GM12875 (cell line): ENCODE data around the gene DOCK1.

Experiments
- H3K4me3 ChIP-seq: one replicate; pipeline ENCODE4 v1.5.1; 2011; ENCODE audit warnings: low read depth, low read length, control low read depth
- TF ChIP-seq, protein P1 (sequence below): IDR thresholded peaks from 2 replicates; pipeline ENCODE4 v1.5.1; 2011; ENCODE audit warnings: low read depth, mild to moderate bottlenecking, control low read depth, inconsistent platforms, low read length, moderate library complexity, borderline replicate concordance; ENCODE audit not compliant: insufficient read depth

Gene DOCK1

DNA sequence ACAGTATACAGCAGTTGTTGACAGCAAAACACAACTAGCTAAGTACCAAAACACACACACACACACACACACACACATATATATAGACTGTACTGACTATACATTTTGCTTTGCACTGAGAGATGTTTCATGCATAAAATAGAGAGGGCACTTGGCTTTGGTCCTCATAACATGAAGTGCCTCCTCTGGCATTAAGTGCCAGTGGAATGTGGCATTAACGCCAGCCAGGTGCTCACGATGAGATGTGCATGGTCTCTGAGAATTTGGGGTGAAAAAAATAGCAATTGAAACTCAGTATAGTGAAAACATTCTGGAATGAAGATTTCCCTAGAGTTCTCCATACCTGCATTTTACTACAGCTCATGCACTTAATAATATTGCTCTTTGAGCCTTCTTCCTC, 361.2 kb downstream of the DOCK1 start:
- TF ChIP-seq, protein P1, sequence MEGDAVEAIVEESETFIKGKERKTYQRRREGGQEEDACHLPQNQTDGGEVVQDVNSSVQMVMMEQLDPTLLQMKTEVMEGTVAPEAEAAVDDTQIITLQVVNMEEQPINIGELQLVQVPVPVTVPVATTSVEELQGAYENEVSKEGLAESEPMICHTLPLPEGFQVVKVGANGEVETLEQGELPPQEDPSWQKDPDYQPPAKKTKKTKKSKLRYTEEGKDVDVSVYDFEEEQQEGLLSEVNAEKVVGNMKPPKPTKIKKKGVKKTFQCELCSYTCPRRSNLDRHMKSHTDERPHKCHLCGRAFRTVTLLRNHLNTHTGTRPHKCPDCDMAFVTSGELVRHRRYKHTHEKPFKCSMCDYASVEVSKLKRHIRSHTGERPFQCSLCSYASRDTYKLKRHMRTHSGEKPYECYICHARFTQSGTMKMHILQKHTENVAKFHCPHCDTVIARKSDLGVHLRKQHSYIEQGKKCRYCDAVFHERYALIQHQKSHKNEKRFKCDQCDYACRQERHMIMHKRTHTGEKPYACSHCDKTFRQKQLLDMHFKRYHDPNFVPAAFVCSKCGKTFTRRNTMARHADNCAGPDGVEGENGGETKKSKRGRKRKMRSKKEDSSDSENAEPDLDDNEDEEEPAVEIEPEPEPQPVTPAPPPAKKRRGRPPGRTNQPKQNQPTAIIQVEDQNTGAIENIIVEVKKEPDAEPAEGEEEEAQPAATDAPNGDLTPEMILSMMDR: no peak
- no peak overlapping the region for H3K4me3 ChIP-seq

DNA sequence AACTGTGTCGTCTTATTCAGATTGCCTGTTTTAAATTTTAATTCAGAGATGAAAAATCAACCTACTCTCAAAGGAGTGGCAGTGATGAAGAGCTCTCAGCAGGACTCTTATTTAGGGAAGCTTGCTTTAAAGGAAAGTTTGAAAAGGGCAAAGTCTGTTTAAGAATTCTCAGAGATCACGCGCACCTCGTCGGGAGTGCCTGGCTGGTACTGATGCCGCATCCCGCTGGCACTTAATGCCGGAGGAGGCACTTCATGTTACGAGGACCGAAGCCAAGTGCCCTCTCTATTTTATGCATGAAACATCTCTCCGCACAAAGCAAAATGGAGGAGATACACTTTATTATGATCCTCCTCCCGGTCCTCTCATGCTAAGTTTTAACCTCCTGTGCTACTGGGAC, 362.2 kb downstream of the DOCK1 start:
- TF ChIP-seq, protein P1: no peak
- no peak overlapping the region for H3K4me3 ChIP-seq

DNA sequence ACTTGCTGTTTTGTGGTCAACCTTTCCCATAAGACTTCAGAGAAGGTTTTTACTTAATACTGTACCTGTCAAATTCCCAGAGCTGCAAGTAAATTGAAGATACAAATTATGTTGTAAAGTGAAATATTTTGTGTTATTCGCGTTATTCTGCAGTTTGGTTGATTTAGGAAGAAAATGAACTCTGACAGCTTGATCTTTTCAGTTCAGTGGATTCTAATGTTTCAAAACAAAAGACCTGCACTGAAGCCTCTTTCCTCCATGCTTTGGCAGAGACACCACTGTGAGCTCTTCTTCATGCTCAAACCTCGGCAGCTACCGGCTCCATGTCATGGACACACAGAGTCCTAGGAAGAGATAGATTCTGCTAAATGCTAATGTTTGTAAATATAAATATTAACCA, 366.8 kb downstream of the DOCK1 start:
- H3K4me3 ChIP-seq: no peak overlapping the region
- TF ChIP-seq, protein P1: no peak

DNA sequence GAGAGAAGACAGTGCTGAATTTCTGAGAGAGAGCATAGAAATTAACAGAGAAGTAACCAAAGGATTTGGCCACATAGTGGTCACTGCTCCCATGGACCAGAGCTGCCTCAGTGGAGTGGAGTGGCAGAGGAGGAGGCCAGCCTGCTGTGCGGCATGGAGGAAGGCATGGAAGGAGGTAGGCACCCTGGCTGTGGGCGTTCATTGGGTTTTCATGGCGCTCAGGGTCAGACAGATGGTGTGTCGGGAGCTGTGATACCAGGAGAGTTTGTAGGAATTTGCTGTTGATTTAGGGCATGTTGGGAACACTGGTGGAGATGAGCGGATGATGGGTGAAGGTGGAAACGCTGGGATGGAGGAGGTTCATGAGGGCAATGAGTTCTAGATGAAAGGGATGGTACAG, 370.0 kb downstream of the DOCK1 start:
- no peak overlapping the region for H3K4me3 ChIP-seq
- TF ChIP-seq, protein P1: no peak

DNA sequence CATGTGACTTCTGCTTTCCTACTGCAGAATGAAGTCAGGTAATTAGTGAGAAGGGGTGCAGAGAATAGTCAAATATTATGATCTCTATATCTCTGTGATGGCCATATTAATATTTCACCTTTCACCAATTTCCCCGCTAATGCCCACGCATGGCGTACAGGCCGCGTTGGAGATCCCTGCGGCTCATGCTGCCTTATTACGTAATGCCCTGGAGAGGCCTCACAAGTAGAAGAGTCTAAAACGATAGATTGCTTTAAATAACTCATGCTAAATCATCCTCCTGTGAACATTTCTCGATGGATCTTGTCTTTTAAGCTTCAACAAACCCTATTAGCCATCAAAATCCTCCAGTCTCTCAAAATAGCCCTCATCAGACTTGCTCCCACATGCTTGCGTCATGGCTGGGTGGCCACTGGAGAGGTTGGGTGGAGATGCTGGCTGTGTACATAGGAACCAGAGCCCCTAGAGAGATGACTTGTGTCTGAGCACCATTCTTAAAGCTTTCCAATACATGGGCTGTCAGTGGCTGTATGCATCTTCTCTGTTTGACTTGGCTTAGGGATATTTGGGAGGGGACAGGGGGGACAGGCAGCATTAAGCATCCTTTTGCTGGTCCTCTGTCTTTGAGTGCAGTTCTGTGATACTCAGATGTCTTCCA, 370.7 kb downstream of the DOCK1 start:
- no peak overlapping the region for H3K4me3 ChIP-seq
- TF ChIP-seq, protein P1: no peak

DNA sequence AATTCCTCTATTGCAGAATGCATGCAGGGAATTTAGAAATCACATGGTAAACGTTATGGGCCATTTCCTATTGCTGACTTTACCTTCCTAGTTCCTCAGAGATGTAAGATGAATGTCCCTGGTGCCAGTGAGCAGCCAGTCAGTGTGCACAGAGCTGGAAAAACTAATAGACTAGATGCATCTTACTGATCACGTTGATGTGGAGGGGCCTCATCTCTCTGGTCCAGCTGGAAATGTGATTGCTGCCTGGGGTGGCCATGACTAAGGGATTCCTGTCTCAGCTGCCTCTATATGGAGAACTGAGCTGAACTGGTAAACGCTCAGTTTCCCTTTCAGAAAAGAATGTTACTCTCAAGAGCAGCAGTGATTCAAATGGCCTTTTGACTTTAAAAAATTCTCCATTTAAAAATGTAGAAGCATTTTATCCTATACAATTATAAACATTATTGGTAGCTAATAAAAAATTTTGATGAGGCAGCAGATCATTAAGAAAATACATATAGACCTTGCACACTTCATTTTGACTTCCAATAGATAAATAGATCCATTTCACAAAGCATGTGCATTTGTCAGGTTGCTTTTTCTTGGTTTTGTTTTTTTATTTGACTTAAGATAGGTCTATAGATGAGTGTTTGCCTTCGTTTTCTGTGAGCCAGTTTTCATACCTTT, 371.7 kb downstream of the DOCK1 start:
- TF ChIP-seq, protein P1: no peak
- H3K4me3 ChIP-seq: no peak overlapping the region

DNA sequence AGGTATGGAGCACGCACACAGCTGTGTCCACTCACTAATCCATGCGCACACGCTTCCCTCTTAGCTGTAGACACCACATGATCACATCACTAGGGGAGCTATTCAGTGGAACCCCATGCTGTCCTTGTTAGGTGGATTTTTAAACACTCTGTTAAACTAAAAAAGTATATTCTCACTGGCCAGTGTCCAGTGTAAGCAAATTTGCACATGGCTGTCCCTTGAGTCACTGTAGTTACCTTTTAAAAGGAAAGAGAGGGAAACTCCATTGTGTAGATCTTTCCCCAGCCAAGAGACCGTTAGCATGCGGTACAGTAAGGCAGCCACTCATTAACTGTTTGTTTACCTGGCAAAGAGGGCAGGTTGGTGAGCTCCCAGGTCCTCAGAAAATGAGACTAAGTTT, 372.8 kb downstream of the DOCK1 start:
- TF ChIP-seq, protein P1: no peak
- no peak overlapping the region for H3K4me3 ChIP-seq
